ENCODE data around the gene DNAJB9.

DNA sequence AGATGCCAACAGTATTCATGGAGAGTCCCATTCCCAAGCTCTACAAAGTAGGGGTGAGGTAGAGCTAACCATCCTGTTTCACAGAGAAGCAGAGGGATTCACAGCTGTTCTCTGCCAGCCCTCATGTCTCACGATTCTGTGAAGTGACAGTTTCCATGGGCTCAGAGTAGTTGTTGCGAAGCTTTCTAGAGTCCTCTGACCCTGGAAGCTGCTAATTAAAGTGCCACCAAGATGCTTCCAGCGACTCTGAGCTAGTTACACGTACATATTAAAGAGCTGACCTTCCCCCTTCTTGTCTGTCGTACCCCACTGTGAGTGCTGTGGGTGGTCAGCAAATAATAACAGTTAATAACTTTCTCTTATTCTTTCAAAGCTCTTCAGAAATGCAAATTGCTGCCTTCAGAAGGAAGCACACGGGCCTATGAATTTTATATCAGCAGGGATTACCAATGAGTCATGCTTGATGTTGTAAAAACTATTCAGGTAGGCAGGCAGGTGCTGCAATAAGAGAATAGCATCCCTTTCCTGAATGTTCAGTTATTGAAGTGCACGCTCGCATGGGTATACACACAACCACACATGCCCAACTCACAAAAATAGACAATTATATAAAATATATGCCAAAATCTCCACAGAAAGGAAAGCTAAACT lies 34.1 kb downstream of the DNAJB9 start:
- TF ChIP-seq EZH2 (IDR thresholded peaks at IDR 0.05; ENCODE audit: insufficient read depth, poor library complexity, severe bottlenecking) (no peak), EZH2phosphoT487 (IDR thresholded peaks at IDR 0.05; ENCODE audit: insufficient read depth, low read depth) (no peak)

All from GM23248 (cell line).